Suppressor macrophage treated with lipopolysaccharide for 1 hour (primary cell): Measurements from ENCODE around the gene CFAP161.

Source experiments
- DNase-seq, 3 donors: peaks; one replicate each; pipeline ENCODE4 v3.0.0-alpha.2; 2020 to 2022

Gene CFAP161

DNA sequence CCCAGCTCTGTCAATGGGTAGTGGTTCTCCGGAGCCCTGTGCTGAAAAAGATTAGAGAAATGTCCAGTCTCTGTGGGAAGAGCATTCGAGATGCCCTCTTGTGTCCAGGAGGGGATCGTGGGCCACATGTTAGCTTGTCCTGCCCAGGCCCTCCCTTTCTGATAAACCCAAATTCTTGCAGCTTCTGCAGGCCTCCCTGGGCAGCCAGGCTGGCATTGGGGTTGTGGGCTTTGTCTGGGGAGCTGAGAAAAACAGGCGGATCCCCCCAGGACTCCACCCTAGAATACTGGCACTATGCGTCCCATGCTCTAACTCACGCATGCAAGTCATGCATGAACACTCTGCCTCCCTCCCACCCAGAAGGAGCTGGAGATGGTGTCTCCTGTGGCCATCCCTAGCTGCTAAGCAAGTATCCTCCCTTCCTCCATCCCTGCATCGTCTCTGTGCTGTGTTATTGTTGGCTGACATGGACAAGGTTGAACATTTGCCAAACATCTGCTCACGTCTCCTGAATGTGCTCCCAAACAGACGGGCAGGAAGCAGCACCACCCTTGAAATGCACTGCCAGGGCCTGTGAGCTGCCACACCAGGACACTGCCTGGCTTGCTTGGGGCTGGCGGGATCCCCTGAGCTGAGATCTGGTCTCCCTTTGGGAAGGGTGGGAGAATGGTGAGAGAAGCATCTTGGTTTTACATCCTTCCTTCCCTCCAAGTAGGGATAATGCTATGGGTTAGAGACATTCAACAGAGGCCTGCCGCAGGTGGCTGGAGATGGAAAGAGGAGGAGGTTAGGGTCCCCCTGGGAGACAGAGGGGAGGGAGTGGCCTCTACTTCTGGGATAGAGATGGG, 26.5 kb downstream of the CFAP161 start:
- no peak for DNase-seq

DNA sequence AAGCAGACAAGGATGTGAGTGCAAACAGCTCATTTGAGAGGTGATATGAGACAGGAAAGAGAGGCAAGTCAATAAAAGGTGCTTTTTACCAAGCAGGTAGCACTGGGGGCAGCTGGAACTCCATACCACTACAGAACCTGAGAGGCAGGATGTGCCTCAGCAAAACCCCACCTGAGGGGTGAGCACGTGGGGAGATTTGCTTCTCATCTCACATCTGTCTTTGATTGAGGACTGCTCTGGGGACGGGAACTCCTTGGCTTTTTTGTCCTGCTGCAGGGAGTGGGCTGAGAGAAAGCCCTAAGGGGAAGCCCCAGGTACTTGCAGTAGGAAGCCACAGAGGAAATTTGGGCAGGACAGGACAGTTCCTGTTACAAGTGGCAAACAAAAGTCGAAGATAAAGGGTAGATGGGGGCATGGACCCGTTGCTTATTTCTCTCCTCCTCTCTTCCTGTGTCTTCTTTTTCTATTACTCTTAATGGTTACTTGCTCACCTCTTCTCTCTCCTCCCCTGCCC, 27.1 kb downstream of the CFAP161 start:
- peak; percentile 63 to 73 (median 65) for DNase-seq

DNA sequence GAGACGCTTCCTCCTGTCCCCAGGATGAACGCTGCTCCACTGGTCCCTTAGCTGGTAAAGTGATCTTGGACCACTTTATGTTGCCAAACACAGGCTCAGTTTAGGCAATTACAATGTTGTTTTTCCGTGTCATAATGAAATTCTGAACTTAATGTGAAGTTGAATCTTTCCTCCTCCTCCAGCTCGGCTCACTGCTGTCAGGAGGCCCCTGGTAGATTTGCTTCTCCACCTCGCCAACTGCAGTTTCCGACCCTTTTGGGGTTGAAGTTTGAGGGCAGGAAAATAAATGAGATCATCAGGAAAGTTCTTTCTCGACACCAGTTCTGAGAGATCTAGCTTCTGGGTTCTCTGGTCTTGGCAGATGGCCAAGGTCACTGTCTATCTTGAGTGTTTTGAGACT, 27.8 kb downstream of the CFAP161 start:
- DNase-seq: peak; percentile 24 to 36 (median 24)

DNA sequence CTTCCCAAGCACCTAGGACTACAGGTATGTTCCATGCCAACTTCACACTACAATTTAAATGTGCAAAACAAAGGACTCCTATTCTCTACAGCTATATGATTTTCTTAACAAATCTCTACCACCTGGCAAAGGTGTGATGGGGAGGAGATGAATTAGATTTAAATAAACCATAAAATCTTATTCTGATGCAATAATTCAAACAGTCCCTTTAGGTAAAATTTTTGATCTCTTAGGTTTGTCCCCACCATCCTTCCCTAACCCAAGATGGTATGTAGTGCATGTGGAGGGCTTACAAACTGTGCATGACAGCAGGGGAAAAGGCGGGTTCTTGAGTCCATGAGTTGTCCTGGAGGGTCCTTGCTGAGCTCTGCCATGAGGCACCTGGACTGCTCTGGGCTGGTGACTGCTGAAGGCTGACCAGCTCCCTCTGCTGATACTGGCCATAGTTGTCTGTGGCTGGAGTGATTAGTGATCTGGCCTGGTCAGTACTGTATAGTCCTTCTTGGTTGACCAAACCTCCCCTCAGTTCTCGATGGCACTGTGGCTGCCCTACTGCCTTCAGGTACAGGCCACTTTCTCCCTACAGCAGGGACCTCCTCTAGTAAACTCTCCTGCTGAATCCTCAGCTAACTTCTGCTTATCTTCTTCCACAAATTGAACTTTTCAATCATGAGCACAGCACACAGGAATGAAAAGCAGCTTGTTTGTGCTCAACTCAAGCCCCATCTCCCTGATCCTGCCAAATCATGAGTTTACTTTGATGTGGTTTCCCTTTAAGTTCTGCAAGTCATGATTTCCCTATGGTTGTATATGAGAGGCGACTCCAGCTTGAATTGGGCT, 30.1 kb downstream of the CFAP161 start:
- DNase-seq: no peak

DNA sequence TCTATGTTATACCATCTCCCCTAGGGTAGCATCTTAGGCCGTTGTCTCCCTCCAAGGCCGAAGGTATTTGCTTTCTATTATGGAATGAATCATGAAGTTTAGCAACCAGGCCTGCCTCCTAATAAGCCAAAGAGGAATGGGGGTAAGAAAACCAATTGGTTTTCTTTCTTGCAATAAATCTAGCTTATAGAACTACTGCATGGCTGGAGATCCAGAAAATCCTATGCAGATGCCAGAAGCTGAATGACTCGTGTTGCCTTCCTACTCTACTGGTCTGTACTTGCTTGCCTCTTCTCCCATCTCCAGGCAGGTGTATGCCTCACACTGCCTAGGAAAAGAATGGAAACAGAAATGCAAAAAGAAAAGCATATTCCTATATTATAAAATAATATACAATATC, 31.5 kb downstream of the CFAP161 start:
- no peak for DNase-seq

DNA sequence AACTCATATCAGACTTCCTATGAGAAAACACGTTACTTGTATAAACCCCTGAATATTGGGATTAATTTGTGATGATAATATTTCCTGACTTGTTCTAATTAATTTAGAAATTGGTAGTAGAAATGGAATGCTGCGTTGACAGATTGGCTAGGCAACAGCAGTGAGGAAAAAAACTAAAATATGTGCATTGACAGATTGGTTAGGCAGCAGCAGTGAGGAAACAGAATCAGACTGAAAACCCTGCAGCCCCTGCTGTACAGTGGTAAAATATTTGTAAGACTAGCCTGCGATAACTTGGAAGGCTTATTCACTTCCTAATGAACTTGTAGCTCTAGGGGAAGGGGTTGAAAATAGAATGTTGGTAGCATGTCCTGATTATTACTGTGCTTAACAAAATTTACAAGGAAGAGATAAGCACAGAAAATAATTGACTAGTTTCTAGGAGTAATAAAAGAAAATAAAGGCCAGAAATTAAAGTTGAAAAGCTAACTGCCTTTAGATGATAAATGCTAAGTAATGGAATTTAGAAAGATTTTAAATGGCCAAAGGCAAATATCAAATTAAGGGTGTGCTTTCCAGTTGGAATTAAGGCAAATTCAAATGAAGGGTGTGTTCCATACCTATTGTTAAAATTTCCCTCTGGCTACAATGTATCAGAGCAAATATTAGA, 32.7 kb downstream of the CFAP161 start:
- no peak for DNase-seq

DNA sequence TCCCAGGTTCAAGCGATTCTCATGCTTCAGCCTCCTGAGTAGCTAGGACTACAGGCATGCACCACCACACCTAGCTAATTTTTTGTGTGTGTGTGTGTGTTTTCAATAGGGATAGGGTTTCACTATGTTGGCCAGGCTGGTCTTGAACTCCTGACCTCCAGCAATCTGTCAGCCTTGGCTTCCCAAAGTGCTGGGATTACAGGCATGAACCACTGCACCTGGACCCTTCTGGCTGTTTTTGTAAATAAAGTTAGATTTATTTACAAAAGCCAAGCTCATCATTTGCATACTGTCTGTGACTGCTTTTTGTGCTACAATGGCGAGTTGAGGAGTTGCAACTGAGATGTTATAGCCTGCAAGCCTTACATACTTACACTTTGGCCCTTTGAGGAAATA, 34.1 kb downstream of the CFAP161 start:
- DNase-seq: no peak

DNA sequence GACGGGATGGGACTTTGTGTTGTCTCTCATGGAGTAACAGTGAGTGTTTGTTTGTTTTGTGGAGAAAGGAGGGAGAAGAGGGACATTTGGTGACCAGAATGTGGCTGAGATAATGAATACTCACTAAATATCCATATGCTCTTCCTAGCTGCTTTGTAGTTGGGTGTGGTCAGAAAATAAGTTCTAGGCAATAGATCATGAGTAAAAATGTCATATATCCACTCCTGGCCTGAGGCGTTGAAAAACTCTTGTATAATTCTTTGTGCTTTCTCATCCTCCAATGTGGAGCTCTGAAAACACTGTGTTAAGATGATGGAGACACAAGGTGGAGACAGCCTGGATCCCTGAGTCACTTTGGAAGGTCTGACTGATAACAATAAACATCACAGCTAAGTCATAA, 34.6 kb downstream of the CFAP161 start:
- DNase-seq: no peak

DNA sequence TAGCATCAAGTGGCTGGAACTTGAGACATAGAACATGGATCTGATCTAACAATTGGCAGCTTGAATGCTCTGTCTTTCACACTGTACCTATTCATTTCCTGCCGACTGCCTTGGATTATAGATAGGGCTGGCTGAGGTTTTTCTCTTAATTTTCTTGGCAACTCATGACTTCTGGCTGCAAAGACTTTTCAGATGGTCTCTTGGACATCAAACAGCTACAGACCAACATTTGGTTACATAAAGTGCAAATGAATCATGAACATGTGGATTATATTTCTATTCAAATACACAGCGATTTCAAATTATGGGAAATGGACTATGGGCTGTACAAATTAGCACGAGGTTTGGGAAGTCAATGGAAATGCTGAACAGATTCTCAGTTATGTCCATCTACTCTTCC, 36.4 kb downstream of the CFAP161 start:
- no peak for DNase-seq

DNA sequence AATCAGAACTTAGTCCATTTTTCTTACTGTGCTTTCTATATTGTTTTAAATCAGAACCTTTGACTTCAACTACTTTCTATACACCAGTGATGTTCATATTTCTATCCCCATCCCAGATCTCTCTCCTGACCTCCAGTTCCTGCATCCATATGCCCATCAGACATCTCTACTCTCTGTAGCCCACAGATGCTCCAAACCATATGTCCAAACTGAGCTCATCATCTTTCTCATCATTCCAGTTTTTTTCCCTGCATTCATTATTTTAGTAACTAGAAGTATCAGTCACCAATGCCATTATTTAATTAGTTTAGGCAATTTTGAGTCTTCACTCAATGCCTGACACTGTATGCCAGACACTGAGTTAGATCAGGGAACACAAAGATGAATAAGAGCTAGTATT, 37.2 kb downstream of the CFAP161 start:
- DNase-seq: no peak

DNA sequence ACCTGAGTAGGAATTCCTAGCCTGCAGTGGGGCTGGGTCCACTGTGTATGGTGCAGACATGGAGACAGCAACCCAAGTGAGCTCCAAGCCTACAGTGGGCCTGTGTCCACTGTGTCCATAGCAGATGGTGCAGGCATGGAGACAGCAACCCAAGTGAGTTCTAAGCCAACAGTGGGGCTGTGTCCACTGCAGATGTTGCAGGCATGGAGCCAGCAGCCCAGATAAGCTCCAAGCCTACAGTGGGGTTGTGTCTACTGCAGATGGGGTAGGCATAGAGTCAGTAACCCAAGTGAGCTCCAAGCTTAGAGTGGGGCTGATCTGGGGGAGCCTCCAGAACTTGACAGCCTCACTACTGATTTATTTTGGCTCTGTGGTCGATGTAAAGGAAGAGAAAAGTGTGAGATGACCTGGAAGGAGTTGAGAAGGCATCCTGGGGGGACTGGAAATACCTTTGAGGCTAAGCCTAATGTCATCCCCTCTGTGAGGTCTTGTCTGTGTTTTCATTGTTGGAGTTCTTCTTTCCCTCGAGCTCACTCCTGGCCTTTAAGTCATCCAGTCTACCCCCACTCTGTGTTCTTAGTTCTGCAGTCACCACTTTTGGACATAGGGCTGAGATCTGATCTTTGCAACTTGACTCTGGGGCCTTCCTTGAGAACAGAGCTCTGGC, 40.2 kb downstream of the CFAP161 start:
- no peak for DNase-seq

DNA sequence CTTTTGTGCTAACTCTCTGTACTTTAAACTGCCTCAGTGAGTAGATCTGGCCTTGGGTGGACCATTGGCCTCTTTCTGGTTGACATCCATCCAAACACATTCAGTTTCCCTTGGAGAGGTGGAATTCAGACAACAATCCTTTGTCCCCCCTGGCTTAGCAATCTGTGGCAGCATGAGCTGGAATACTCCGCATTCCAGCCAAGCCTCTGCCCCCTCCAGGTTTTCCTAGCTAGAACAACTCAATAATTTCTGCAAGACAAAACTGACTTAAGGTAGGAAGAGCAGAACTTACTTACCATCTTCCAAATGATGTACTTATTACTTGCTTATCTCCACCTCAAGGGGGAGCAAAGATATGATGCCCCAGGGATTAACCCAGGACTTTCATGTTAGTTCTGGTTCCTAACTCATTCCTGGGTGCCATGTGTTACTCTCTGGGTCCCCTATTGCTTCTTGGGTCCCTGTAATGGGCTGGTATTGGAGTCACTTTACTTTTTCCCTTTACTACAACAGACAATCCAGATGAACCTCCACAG, 40.8 kb downstream of the CFAP161 start:
- no peak for DNase-seq

DNA sequence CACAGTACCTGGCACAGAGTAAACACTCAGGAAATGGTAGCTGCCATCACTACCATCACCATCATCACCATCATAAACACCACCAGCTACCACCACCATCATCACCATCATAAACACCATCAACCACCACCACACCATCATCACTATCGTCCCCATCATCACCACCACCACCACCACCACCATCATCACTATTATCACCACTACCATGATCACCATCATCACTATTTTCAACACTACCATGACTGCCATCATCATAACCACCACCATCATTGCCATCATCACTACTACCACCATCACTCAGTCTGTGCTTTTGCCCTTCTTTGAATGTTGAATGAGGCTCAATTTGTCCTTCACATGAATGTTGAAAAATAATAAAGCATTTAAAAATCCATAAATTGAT, 41.4 kb downstream of the CFAP161 start:
- no peak for DNase-seq

DNA sequence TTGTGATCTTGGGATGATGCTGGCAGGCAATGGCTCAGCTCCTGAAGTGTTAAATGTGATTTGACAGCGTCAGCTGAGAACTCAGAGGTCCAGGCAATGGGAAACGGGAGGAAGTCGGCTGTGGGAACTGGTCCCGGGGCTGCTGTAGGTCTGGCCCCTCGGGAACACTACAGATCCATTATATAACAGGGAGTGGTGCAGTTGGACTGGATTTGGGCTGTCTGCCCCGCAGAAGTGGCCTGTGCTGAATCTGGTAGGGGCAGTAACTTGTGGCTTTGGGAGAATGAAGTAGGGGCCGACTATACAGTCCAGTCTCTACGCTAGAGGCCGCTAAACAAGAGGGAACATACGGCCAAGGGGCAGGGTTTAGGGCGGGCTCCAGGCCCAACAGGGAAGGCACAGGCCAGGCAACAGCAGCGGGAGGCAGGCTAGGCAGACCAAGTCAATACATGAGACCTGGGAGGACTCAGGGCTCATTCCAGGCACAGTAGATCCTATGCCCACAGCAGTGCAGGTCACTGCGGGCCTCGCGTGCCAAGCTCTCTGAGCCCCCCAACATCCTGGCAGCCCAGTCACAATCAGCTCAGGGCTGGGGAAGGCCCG, 42.3 kb downstream of the CFAP161 start:
- DNase-seq: no peak

DNA sequence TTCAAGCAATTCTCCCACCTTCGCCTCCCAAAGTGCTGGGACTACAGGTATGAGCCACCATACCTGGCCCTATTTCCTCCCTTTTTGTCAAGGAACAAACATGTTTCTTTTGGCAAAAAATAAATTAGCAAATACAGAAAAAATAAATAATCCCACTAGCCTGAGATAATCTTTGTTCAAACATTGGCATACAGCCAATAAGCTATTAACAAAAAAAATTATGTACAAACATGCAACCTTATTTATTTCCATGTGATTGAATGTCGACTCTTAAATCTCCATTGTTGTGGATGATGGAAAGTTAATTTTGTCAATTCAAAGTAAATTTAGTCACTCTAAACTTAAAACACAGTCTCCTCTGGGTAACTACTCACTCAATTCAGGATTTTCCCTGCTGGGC, 44.3 kb downstream of the CFAP161 start:
- no peak for DNase-seq

DNA sequence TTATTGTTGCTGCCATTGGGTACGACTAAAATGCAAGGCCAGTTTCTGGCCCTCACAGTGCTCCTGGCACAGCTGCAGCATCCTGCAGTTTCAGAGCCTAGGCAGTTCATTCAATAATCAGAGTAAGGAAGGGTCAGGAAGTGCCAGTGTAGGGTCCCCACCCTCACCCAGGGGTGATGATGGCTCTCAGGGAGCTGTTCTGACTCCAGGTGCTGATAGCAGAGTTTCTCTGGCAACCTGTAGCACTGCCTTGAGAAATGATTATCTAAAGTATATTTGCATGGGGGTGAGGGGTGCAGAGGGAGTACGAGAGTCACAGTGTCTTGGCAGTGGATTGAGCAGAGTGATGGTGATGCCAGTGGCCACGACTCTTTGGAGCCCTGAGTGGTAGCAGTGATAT, 47.1 kb downstream of the CFAP161 start:
- no peak for DNase-seq

DNA sequence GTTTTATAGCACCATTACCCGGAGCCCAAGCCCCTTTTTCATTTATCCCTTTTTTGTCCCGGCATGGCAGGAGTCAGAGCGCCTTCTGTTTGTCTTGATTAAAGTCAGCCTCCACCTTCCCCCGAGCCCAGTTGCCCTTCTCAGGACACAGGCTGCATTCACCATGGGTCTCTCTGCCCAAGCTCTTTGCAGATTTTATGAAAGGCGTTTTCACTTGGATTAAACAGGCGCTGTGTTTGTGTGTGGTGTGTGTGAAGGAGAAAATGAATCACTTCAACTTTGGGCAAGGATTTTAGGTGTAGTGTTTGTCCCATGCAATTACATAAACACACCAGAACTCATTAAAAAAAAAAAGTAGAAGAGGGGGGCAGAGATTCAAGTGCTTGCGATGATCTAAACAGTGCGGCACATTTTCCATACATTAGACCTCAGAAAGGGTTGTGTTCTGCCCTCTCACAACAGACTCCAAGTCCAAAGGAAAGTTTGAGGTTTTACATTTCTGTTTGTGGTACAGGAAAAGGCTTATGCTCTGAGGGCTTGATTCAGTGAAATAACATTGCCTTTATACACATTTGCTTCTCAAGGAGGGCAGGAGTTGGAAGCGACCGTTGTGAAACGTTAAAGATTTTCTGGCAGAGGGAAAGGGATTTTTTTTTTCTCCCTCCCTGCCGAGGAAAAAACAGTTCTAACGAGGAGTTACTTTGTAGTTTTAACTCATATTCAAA, 48.1 kb downstream of the CFAP161 start:
- DNase-seq: no peak

DNA sequence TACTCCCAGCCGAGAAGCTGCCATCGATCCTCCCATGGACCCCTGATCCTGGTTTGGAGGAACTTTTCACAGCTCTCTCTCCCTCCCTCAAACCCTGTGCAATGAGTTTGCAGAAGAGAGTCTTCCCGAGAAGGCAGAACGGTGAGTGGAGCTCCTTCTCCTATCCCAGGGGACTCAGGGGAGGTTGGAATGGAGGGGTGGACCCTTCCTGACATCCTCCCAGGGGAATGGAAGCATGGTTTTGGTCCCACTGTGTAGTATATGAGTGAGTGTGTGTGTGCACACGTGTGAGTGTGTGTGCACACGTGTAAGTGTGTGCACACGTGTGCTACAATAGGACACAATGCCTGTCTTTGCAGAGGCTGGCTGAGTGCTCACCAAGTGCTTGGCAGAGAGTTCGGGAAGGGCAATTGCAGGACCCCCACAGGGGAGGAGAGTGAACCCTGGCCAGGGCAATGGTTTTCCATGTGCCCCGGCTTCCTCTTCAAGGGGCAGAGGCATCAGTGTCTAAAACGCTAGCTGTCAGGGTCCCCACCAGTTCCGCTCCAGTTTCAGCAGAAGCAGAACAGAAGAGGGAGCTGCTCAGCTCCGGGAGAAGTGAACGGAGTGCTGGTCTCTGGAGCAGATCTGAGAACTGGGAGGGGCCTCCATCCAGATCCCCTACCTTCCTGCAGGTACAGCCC, 48.8 kb downstream of the CFAP161 start:
- DNase-seq: peak in 2 of 3 donors; percentile 22 to 30

DNA sequence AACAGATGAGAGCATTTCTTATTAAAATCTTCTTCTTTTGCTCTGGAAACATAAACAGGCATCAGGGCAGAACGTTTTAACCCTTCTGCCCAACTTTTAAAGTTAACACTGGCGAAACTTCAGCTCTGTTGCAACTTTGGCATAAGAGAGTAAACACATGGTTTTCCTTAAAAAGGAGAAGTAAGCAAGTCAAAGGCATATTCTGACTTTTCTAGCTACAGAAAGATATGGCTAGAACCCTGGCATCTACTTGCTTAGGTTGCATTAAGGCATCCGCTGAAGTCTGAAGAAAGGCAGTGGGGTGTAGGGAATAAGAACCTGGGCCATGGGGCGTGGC, 49.3 kb downstream of the CFAP161 start:
- peak in 2 of 3 donors; percentile 34 to 44 for DNase-seq

DNA sequence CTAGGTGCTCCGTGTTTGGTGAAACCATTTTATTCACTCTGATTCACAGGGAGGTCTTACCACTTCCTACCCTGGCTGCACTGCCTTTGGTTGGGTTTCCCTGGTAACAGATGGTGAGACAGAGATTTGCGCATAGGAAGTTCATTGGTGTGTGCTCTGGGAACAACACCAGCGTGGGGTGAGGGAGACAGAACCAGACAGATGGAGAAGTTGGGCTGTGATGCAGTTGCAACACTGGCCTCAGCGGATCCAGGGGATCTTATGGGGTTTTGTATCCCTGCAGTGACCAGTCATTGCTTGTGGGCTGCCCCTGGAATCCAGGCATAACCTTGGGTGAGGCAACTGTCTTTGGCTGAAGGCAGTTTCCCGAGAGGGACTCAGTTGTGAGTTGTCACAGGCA, 50.1 kb downstream of the CFAP161 start:
- DNase-seq: peak; percentile 71 to 85 (median 84)
